Stomach (tissue), 9 donors: ENCODE measurements around the gene FAM177B. TPM values are rescaled to one million over a fixed set of nuclear protein-coding genes. Genes with fewer than 3 reads are reported as not detected.

Experiments
- DNase-seq, 2 donors: peaks; one replicate each; pipeline versions ENCODE4 v3.0.0 to v3.0.0-alpha.2; 2013 to 2019
- H3K27ac ChIP-seq, 5 donors: fragments of 200-600 bp in 4 of 5; sonication (generic) in 4 of 5; one replicate each; pipeline ENCODE4 v1.5.1; 2013 to 2019; ENCODE audit warnings: mild to moderate bottlenecking in 1 of 5, moderate library complexity in 1 of 5
- H3K27me3 ChIP-seq, 3 donors: fragments of 200-600 bp; sonication (generic); one replicate each; pipeline ENCODE4 v1.5.1; 2017 to 2019; ENCODE audit warnings: mixed run types in 1 of 3
- H3K36me3 ChIP-seq, 4 donors: fragments of 200-600 bp; sonication (generic); 1 replicate in 3 of 4; 2 replicates in 1 of 4; pipeline ENCODE4 v1.5.1; 2016 to 2019
- H3K4me1 ChIP-seq, 4 donors: fragments of 200-600 bp; sonication (generic); one replicate each; pipeline ENCODE4 v1.5.1; 2016 to 2019
- H3K4me3 ChIP-seq, 4 donors: fragments of 200-600 bp; sonication (generic) in 3 of 4; one replicate each; pipeline ENCODE4 v1.5.1; 2016 to 2019; ENCODE audit warnings: mild to moderate bottlenecking in 1 of 4
- H3K9me3 ChIP-seq, 4 donors: fragments of 200-600 bp; sonication (generic); one replicate each; pipeline ENCODE4 v1.5.1; 2016 to 2019
- EP300 ChIP-seq: sonication (generic); formaldehyde crosslinking; IDR thresholded peaks from one replicate; pipeline ENCODE4 v1.6.1; 2017; ENCODE audit warnings: antibody characterized with exemption
- POLR2A ChIP-seq, 4 donors: fragments of 450-650 bp; IDR thresholded peaks; one replicate each; pipeline ENCODE4 v1.6.1; 2016; ENCODE audit warnings: antibody characterized with exemption in 4 of 4, control low read depth in 2 of 4, mild to moderate bottlenecking in 1 of 4, moderate library complexity in 1 of 4
- POLR2AphosphoS5 ChIP-seq, 3 donors: sonication (generic); formaldehyde crosslinking; IDR thresholded peaks; one replicate each; pipeline ENCODE4 v1.6.1; 2016; ENCODE audit warnings: antibody characterized with exemption in 3 of 3
- WGBS, 5 donors: extraction: QIAGEN DNeasy Blood & Tissue Kit in 3 of 5; methylation state at CpG; one replicate each; pipeline versions ENCODE4 v1.1.5 to v1.1.7; 2013 to 2018; 5-methylcytosine and 5-hydroxymethylcytosine counted together
- intact Hi-C: fragments of 100-400 bp; cut with DNase I; formaldehyde crosslinking; loops from one replicate; pipeline ENCODE4 v1.15.1; 2023; ENCODE audit warnings: low total_unique reads
- polyA plus RNA-seq, 3 donors: library from polyadenylated mRNA; stranded (reverse); fragments of 200-250 nt; gene quantifications; one replicate each; pipeline ENCODE4 v1.2.3, GENCODE V29; 2013
- total RNA-seq, 5 donors: library from RNA; depleted of rRNA; stranded (reverse); fragments of >200 nt; gene quantifications; one replicate each; pipeline versions ENCODE4 v1.1.0 to v1.2.3, GENCODE V29; 2014 to 2016
- TF ChIP-seq, protein P1 (sequence below), 7 experiments: fragments of 450-650 bp in 4 of 7; fragments of 200-600 bp in 3 of 7; sonication (generic) in 3 of 7; IDR thresholded peaks; one replicate each; pipeline ENCODE4 v1.5.1; 2016 to 2019; ENCODE audit warnings: antibody characterized with exemption in 7 of 7, control low read depth in 2 of 7, mild to moderate bottlenecking in 1 of 7
- donor health status: healthy with polysubstance abuse.
- donor health status: Bipolar disorder and iron deficiency.
- donor health status: healthy.

Gene FAM177B
- total and polyA plus RNA-seq, 8 donors: 2.0 to 53.9 (median 13.9) TPM; not detected in 2

DNA sequence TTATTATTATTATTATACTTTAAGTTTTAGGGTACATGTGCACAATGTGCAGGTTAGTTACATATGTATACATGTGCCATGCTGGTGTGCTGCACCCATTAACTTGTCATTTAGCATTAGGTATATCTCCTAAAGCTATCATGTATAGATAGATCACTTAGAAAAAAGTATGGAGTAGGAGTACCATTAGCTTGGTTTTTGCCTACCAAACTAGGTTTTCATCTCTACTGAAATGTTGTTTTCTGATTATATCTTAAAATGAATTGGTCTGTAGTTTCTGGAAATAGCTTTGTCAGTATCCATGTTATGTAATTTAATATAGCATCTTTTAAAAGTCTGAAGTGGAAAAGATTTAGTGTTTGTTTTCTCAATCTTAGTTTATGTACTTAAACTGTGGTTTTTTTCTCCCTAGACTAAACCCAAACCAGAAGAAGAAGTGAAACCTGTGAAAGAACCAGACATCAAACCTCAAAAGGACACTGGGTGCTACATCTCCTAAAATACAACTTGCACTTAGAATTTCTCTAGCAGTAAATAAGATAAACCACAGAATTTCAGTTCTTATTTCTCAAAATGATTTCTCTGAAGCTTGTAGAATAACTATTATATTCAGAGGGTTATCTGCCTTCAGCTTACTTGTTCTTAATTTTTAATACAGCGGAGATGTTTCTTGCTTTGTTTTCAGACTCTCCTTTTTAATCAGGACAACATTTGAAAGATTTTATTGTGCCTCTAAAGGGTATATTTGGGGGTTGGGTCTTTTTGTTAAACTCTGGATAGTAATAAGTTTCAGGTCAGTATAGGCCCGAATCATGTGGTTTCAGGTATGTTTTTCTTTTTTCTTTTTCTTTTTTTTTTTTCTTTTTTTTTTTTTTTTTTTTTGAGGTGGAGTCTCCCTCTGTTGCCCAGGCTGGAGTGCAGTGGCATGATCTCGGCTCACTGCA lies 4.5 kb upstream of the FAM177B start:
- no peak for DNase-seq
- Histone ChIP-seq H3K9me3 (no peaks in the 10 kb centered on the region), H3K27ac (peak overlapping the region in 1 of 5 donors; percentile 38), H3K4me1 (peaks cover 0 to 14% (median 5%) of the 10 kb centered on the region in 4 donors), H3K36me3 (peaks cover 47 to 97% (median 87%) of the 10 kb centered on the region in 4 donors), H3K27me3 (no peaks in the 10 kb centered on the region), H3K4me3 (no peak overlapping the region)
- WGBS, 5 donors: 86 to 95% (median 89%) methylated on average over 3 of the region's 3 CpGs
- TF ChIP-seq, protein P1, sequence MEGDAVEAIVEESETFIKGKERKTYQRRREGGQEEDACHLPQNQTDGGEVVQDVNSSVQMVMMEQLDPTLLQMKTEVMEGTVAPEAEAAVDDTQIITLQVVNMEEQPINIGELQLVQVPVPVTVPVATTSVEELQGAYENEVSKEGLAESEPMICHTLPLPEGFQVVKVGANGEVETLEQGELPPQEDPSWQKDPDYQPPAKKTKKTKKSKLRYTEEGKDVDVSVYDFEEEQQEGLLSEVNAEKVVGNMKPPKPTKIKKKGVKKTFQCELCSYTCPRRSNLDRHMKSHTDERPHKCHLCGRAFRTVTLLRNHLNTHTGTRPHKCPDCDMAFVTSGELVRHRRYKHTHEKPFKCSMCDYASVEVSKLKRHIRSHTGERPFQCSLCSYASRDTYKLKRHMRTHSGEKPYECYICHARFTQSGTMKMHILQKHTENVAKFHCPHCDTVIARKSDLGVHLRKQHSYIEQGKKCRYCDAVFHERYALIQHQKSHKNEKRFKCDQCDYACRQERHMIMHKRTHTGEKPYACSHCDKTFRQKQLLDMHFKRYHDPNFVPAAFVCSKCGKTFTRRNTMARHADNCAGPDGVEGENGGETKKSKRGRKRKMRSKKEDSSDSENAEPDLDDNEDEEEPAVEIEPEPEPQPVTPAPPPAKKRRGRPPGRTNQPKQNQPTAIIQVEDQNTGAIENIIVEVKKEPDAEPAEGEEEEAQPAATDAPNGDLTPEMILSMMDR (IDR thresholded peaks at IDR 0.05): no peak
- no peak for TF ChIP-seq EP300
- TF ChIP-seq POLR2A (IDR thresholded peaks at IDR 0.05): no peak
- TF ChIP-seq POLR2AphosphoS5 (IDR thresholded peaks at IDR 0.05): no peak
- intact Hi-C loops: no loop called here

DNA sequence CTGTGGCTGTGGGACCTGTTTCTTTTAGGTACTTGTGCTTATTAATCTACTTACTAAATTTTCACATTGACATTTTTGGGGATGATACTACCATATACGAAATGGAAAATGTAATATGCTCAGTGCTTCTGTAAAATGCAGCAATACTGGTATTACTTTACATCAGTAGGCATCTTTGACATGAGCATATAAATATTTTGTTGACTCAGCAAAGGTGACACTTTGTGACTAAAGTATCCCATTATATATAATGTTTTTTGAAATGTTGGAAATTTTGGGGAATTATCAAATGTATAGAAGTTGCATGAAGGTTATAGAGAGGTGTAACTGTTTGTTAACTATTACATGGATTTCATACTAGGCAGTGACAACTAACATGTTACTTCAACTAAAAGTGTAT lies 2.3 kb upstream of the FAM177B start:
- Histone ChIP-seq H3K27me3 (no peaks in the 10 kb centered on the region), H3K27ac (no peak overlapping the region), H3K9me3 (no peaks in the 10 kb centered on the region), H3K4me1 (peaks cover 4 to 18% (median 11%) of the 10 kb centered on the region in 4 donors), H3K36me3 (peaks cover 38 to 79% (median 64%) of the 10 kb centered on the region in 4 donors), H3K4me3 (no peak overlapping the region)
- 75 to 87% (median 82%) methylated on average over 1 of the region's 1 CpG for WGBS, 5 donors
- TF ChIP-seq, protein P1 (IDR thresholded peaks at IDR 0.05): no peak
- no peak for TF ChIP-seq POLR2AphosphoS5 (IDR thresholded peaks at IDR 0.05)
- no peak for TF ChIP-seq EP300
- no peak for TF ChIP-seq POLR2A (IDR thresholded peaks at IDR 0.05)
- intact Hi-C loops: no loop called here
- no peak for DNase-seq

DNA sequence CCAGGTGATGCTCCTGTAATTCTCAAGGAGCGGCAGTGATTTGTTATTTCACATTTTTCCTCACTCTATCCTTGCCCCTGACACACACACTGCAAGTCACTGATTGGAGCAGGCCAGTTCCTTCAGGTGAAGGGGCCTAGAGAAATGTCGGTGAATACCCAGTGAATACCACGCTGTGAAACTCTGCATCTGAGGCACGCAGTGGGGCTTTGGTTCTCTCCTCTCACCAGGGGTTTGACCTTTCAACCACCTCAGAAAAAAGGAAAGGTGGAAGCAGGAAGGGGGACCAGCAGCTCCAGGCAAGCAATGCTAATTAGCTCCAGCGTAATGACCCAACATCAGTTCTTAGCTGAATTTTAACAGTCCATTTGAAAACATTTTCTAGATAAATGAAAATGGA lies 532 bp upstream of the FAM177B start:
- no peaks in the 10 kb centered on the region for H3K27me3 ChIP-seq
- H3K9me3 ChIP-seq: no peaks in the 10 kb centered on the region
- H3K27ac ChIP-seq: peak overlapping the region in 4 of 5 donors; percentile 55 to 78 (median 71)
- peaks cover 4 to 18% (median 11%) of the 10 kb centered on the region in 4 donors for H3K4me1 ChIP-seq
- WGBS, 5 donors: 38 to 63% (median 61%) methylated on average over 5 of the region's 5 CpGs
- DNase-seq: no peak
- H3K36me3 ChIP-seq: peaks cover 21 to 62% (median 47%) of the 10 kb centered on the region in 4 donors
- intact Hi-C loops: no loop called here
- no peak overlapping the region for H3K4me3 ChIP-seq
- TF ChIP-seq POLR2A (IDR thresholded peaks at IDR 0.05) (no peak), EP300 (no peak), POLR2AphosphoS5 (IDR thresholded peaks at IDR 0.05) (no peak)
- TF ChIP-seq, protein P1 (IDR thresholded peaks at IDR 0.05): no peak

GRCh38 chr1:222739465-222739864 lies 2.5 kb downstream of the FAM177B start:
- intact Hi-C loops: no loop called here
- Histone ChIP-seq H3K4me1 (peaks cover 4 to 18% (median 11%) of the 10 kb centered on the region in 4 donors), H3K27ac (peak overlapping the region; percentile 61 to 78 (median 69)), H3K36me3 (peaks cover 7 to 32% (median 17%) of the 10 kb centered on the region in 4 donors), H3K27me3 (no peaks in the 10 kb centered on the region), H3K4me3 (peak overlapping the region in 1 of 4 donors; percentile 14), H3K9me3 (no peaks in the 10 kb centered on the region)
- 28 to 64% (median 61%) methylated on average over 2 of the region's 2 CpGs for WGBS, 5 donors
- DNase-seq: peak in 1 of 2 donors; percentile 53
- TF ChIP-seq POLR2AphosphoS5 (IDR thresholded peaks at IDR 0.05): peak in 1 of 3 donors; percentile 42
- TF ChIP-seq EP300: no peak
